Measurements from ENCODE around the gene TMEM87B.

DNA sequence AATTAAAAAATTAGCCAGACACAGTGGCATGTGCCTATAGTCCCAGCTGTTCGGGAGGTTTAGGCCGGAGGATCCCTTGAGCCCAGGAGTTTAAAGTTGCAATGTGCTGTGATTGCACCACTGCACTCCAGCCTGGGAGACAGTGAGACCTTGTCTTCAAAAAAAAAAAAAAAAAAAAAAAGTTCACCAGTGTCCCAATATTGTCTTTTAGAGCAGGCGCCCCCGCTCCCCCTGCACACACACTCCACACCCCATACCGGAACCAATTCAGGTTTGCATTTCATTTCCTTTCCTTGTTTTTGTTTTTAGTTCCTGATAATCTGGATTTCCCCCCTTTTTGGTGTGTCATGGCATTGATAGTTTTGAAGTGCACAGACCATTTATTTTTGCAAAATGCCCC lies 10.4 kb downstream of the TMEM87B start:
- TF ChIP-seq, protein P1, sequence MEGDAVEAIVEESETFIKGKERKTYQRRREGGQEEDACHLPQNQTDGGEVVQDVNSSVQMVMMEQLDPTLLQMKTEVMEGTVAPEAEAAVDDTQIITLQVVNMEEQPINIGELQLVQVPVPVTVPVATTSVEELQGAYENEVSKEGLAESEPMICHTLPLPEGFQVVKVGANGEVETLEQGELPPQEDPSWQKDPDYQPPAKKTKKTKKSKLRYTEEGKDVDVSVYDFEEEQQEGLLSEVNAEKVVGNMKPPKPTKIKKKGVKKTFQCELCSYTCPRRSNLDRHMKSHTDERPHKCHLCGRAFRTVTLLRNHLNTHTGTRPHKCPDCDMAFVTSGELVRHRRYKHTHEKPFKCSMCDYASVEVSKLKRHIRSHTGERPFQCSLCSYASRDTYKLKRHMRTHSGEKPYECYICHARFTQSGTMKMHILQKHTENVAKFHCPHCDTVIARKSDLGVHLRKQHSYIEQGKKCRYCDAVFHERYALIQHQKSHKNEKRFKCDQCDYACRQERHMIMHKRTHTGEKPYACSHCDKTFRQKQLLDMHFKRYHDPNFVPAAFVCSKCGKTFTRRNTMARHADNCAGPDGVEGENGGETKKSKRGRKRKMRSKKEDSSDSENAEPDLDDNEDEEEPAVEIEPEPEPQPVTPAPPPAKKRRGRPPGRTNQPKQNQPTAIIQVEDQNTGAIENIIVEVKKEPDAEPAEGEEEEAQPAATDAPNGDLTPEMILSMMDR (IDR thresholded peaks at IDR 0.05), result no peak
- TF ChIP-seq EP300 (IDR thresholded peaks at IDR 0.05), result no peak
